Natural killer cell (primary cell): ENCODE results near the gene RD3L. TPM values are rescaled to one million over a fixed set of nuclear protein-coding genes. Genes with fewer than 3 reads are reported as not detected.

Experiments
- ATAC-seq, 3 donors: fragments of 150-1000 bp in 2 of 3; fragments of 200-7000 bp in 1 of 3; cut with Tn5 transposase; 1 replicate in 1 of 3; 2 replicates in 2 of 3; pipeline ENCODE4 v1.10.0; 2021; ENCODE audit warnings: mild to moderate bottlenecking in 2 of 3, moderate library complexity in 2 of 3
- DNase-seq, 2 donors: peaks; one replicate each; pipeline versions ENCODE4 v3.0.0 to v3.0.0-alpha.2; 2013 to 2021; ENCODE audit warnings: mixed read lengths in 1 of 2
- H3K27ac ChIP-seq: one replicate; pipeline ENCODE4 v1.5.1; 2013; ENCODE audit warnings: mild to moderate bottlenecking, low read length
- H3K27me3 ChIP-seq: one replicate; pipeline ENCODE4 v1.6.1; 2013; ENCODE audit warnings: low read length; ENCODE audit not compliant: control insufficient read depth, insufficient read depth
- H3K36me3 ChIP-seq: one replicate; pipeline ENCODE4 v1.6.1; 2013; ENCODE audit warnings: low read length; ENCODE audit not compliant: control insufficient read depth, insufficient read depth
- H3K4me1 ChIP-seq: one replicate; pipeline ENCODE4 v1.6.1; 2013; ENCODE audit warnings: low read length; ENCODE audit not compliant: control insufficient read depth, insufficient read depth
- H3K4me3 ChIP-seq: one replicate; pipeline ENCODE4 v1.5.1; 2013; ENCODE audit warnings: low read length
- H3K9me3 ChIP-seq: one replicate; pipeline ENCODE4 v1.6.1; 2013; ENCODE audit warnings: low read length; ENCODE audit not compliant: control insufficient read depth, insufficient read depth
- H3K27ac Mint-ChIP-seq, 2 donors: one replicate each; pipeline ENCODE4 v1.8.0; 2022; ENCODE audit warnings: mild to moderate bottlenecking in 2 of 2, mixed read lengths in 2 of 2, moderate library complexity in 1 of 2
- H3K27me3 Mint-ChIP-seq, 2 donors: one replicate each; pipeline ENCODE4 v1.8.0; 2022; ENCODE audit warnings: low read depth in 2 of 2, mixed read lengths in 2 of 2
- H3K36me3 Mint-ChIP-seq: one replicate; pipeline ENCODE4 v1.8.0; 2022; ENCODE audit warnings: mixed read lengths
- H3K4me1 Mint-ChIP-seq, 2 donors: one replicate each; pipeline ENCODE4 v1.8.0; 2022; ENCODE audit warnings: mixed read lengths in 2 of 2
- H3K4me3 Mint-ChIP-seq: one replicate; pipeline ENCODE4 v1.8.0; 2022; ENCODE audit warnings: mild to moderate bottlenecking, moderate library complexity, mixed read lengths
- H3K9me3 Mint-ChIP-seq, 2 donors: one replicate each; pipeline ENCODE4 v1.8.0; 2022; ENCODE audit warnings: mixed read lengths in 2 of 2
- CTCF ChIP-seq: fragments of 200-600 bp; IDR thresholded peaks from one replicate; pipeline ENCODE4 v1.8.0; 2022; ENCODE audit warnings: antibody characterized with exemption
- WGBS: methylation state at CpG from one replicate; pipeline ENCODE4 v1.1.7; 2013; ENCODE audit warnings: missing lambda C conversion rate; ENCODE audit not compliant: insufficient coverage; 5-methylcytosine and 5-hydroxymethylcytosine counted together
- intact Hi-C: fragments of 100-400 bp; cut with micrococcal nuclease; formaldehyde crosslinking; loops from one replicate; pipeline ENCODE4 v1.14.2; 2022
- total RNA-seq, 4 donors: library from RNA; stranded (reverse); fragments of 120-200 nt in 1 of 4; gene quantifications; one replicate each; pipeline versions ENCODE4 v1.2.3 to v1.2.4, GENCODE V29; 2013 to 2022

The RD3L gene
- total RNA-seq, 3 donors from 2014 or later (not counting 1 experiment from before 2014, with no cell fraction given), result not detected

- TF ChIP-seq CTCF, result no peak
- WGBS, result 85% methylated on average over 26 of the region's 26 CpGs
These were observed 48.2 kb downstream of the RD3L start for GRCh38 chr14:103894034-103894722.

GRCh38 chr14:103892247-103892646 is 50.1 kb downstream of the RD3L start:
- Mint-ChIP-seq H3K4me1 (no peaks in the 10 kb centered on the region), H3K9me3 (no peaks in the 10 kb centered on the region), H3K4me3 (no peak overlapping the region), H3K36me3 (no peaks in the 10 kb centered on the region), H3K27me3 (no peaks in the 10 kb centered on the region), H3K27ac (no peak overlapping the region)
- H3K4me1 ChIP-seq, result no peaks in the 10 kb centered on the region
- TF ChIP-seq CTCF, result no peak
- no peaks in the 10 kb centered on the region for H3K9me3 ChIP-seq
- ATAC-seq (no peak), DNase-seq (no peak)
- H3K27me3 ChIP-seq, result no peaks in the 10 kb centered on the region
- intact Hi-C loops, result no loop called here
- H3K4me3 ChIP-seq, result no peak overlapping the region
- H3K27ac ChIP-seq, result no peak overlapping the region
- H3K36me3 ChIP-seq, result no peaks in the 10 kb centered on the region
- WGBS, result 91% methylated on average over 8 of the region's 8 CpGs

More at GRCh38 chr14:103894034-103894722, 48.2 kb downstream of the RD3L start:
- ATAC-seq (no peak), DNase-seq (no peak)
- Mint-ChIP-seq H3K36me3 (no peaks in the 10 kb centered on the region), H3K9me3 (no peaks in the 10 kb centered on the region), H3K27me3 (no peaks in the 10 kb centered on the region), H3K27ac (no peak overlapping the region), H3K4me3 (no peak overlapping the region), H3K4me1 (no peaks in the 10 kb centered on the region)
- Histone ChIP-seq H3K27ac (no peak overlapping the region), H3K36me3 (no peaks in the 10 kb centered on the region), H3K4me1 (no peaks in the 10 kb centered on the region), H3K9me3 (no peaks in the 10 kb centered on the region), H3K27me3 (no peaks in the 10 kb centered on the region), H3K4me3 (no peak overlapping the region)
- intact Hi-C loops, result no loop called here

- WGBS, result 95% methylated on average over 15 of the region's 15 CpGs
- Histone ChIP-seq H3K36me3 (no peaks in the 10 kb centered on the region), H3K4me3 (no peak overlapping the region), H3K9me3 (no peaks in the 10 kb centered on the region), H3K27ac (no peak overlapping the region), H3K4me1 (no peaks in the 10 kb centered on the region), H3K27me3 (no peaks in the 10 kb centered on the region)
- no peaks in the 10 kb centered on the region for H3K27me3 Mint-ChIP-seq
- H3K4me1 Mint-ChIP-seq, result no peaks in the 10 kb centered on the region
- intact Hi-C loops, result no loop called here
- TF ChIP-seq CTCF, result no peak
- no peaks in the 10 kb centered on the region for H3K9me3 Mint-ChIP-seq
- no peaks in the 10 kb centered on the region for H3K36me3 Mint-ChIP-seq
- H3K27ac Mint-ChIP-seq, result no peak overlapping the region
- DNase-seq (no peak), ATAC-seq (no peak)
- H3K4me3 Mint-ChIP-seq, result no peak overlapping the region
These were observed 50.6 kb downstream of the RD3L start for GRCh38 chr14:103891667-103892215.
